H1 (cell line): ENCODE data around the gene DYNLRB2. TPM values are rescaled to one million over a fixed set of nuclear protein-coding genes. Genes with fewer than 3 reads are reported as not detected.

Source experiments
- SAP30 ChIP-seq: fragments of 300-600 bp; sonication (generic); IDR thresholded peaks from 2 replicates; pipeline ENCODE4 v1.7.1; 2012; ENCODE audit warnings: low read length, moderate library complexity, mild to moderate bottlenecking, inconsistent platforms; ENCODE audit not compliant: insufficient read depth, insufficient replicate concordance
- TAF7 ChIP-seq: optimal IDR thresholded peaks from 2 replicates; pipeline ENCODE3; 2011; ENCODE audit warnings: low read depth, mild to moderate bottlenecking, inconsistent platforms, low read length, moderate library complexity, borderline replicate concordance
- polyA plus RNA-seq, 7 experiments: library from polyadenylated mRNA; depleted of rRNA in 3 of 7; stranded (reverse) in 5 of 7; unstranded in 2 of 7; fragments of >200 nt in 5 of 7; fragments of 200-250 nt in 2 of 7; gene quantifications; 1 replicate in 5 of 7; 2 replicates in 1 of 7; 4 replicates in 1 of 7; pipeline versions ENCODE4 v1.2.1 to v1.2.3, GENCODE V29; 2011 to 2013; ENCODE audit warnings: missing spikeins in 2 of 7, mixed read lengths in 2 of 7
- total RNA-seq: library from RNA; stranded (reverse); fragmentation: NEBNext Ultra II Directional; extraction: Animal tissue kit (Norgen Biotek cat#: 25700); gene quantifications from 2 replicates; pipeline ENCODE4 v1.2.1, GENCODE V29; 2021

DYNLRB2 gene
- total and polyA plus RNA-seq, 2 of the 8 experiments (the other 6 are each of a cell fraction or from before 2014, with no cell fraction given), result not detected

GRCh38 chr16:80543162-80543561, 2.4 kb downstream of the DYNLRB2 start (continued):
- TF ChIP-seq TAF7 (no peak), SAP30 (no peak)
